ENCODE results near the gene HOXA11. TPM values are rescaled to one million over a fixed set of nuclear protein-coding genes. Genes with fewer than 3 reads are reported as not detected.

The HOXA11 gene
- total RNA-seq, 1 experiment from 2014 or later: not detected

GRCh38 chr7:27148031-27148755 is 36.8 kb downstream of the HOXA11 start:
- CTCF ChIA-PET: no interaction called here

GRCh38 chr7:27147199-27148030 is 37.6 kb downstream of the HOXA11 start, which contains the start of gene HOXA6:
Gene HOXA6 (minus strand): TSS chr7:27147774. CDS start chr7:27147749, 25 bp downstream.
- Histone ChIP-seq H3K9me3 (ENCODE audit: low read depth, low read length, poor library complexity, severe bottlenecking) (no peaks in the 10 kb centered on the region), H3K36me3 (ENCODE audit: insufficient read depth, low read length, poor library complexity, severe bottlenecking) (no peaks in the 10 kb centered on the region), H3K4me1 (ENCODE audit: insufficient read depth, low read length, poor library complexity, severe bottlenecking) (peaks cover 14% of the 10 kb centered on the region), H3K27ac (ENCODE audit: low read depth, low read length, poor library complexity, severe bottlenecking) (no peak within 1 kb of the TSS), H3K27me3 (replicated peaks; ENCODE audit: insufficient read depth, low read depth, low read length, poor library complexity) (peaks cover 94% of the 10 kb centered on the region), H3K4me3 (ENCODE audit: low read depth, low read length, poor library complexity, severe bottlenecking) (peak within 1 kb of the TSS; percentile 24)
- POLR2A ChIA-PET (ENCODE audit: low non-redundant PET): no interaction called here
- DNase-seq (ENCODE audit: low spot score): peak; percentile 30
- TF ChIP-seq, protein P1, sequence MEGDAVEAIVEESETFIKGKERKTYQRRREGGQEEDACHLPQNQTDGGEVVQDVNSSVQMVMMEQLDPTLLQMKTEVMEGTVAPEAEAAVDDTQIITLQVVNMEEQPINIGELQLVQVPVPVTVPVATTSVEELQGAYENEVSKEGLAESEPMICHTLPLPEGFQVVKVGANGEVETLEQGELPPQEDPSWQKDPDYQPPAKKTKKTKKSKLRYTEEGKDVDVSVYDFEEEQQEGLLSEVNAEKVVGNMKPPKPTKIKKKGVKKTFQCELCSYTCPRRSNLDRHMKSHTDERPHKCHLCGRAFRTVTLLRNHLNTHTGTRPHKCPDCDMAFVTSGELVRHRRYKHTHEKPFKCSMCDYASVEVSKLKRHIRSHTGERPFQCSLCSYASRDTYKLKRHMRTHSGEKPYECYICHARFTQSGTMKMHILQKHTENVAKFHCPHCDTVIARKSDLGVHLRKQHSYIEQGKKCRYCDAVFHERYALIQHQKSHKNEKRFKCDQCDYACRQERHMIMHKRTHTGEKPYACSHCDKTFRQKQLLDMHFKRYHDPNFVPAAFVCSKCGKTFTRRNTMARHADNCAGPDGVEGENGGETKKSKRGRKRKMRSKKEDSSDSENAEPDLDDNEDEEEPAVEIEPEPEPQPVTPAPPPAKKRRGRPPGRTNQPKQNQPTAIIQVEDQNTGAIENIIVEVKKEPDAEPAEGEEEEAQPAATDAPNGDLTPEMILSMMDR (conservative IDR thresholded peaks at IDR 0.05; ENCODE audit: low read depth, low read length): no peak
- peak; percentile 61 for TF ChIP-seq EZH2 (IDR thresholded peaks at IDR 0.05; ENCODE audit: borderline replicate concordance, low read depth, low read length, poor library complexity, severe bottlenecking)
- BruUV-seq (replicated peaks): no TSS peak
- intact Hi-C loops (cut with micrococcal nuclease; ENCODE audit: unreplicated experiment): no loop called here
- CTCF ChIA-PET: no interaction called here

More at GRCh38 chr7:27148031-27148755, 36.8 kb downstream of the HOXA11 start:
- H3K4me3 ChIP-seq (ENCODE audit: low read depth, low read length, poor library complexity, severe bottlenecking): peak overlapping the region; percentile 24
- peaks cover 94% of the 10 kb centered on the region for H3K27me3 ChIP-seq (replicated peaks; ENCODE audit: insufficient read depth, low read depth, low read length, poor library complexity)
- H3K9me3 ChIP-seq (ENCODE audit: low read depth, low read length, poor library complexity, severe bottlenecking): no peaks in the 10 kb centered on the region
- no peaks in the 10 kb centered on the region for H3K36me3 ChIP-seq (ENCODE audit: insufficient read depth, low read length, poor library complexity, severe bottlenecking)
- no TSS peak for BruUV-seq (replicated peaks)
- peaks cover 13% of the 10 kb centered on the region for H3K4me1 ChIP-seq (ENCODE audit: insufficient read depth, low read length, poor library complexity, severe bottlenecking)
- POLR2A ChIA-PET (ENCODE audit: low non-redundant PET): no interaction called here
- peak; percentile 48 for TF ChIP-seq EZH2 (IDR thresholded peaks at IDR 0.05; ENCODE audit: borderline replicate concordance, low read depth, low read length, poor library complexity, severe bottlenecking)
- TF ChIP-seq, protein P1 (conservative IDR thresholded peaks at IDR 0.05; ENCODE audit: low read depth, low read length): no peak
- no peak overlapping the region for H3K27ac ChIP-seq (ENCODE audit: low read depth, low read length, poor library complexity, severe bottlenecking)
- intact Hi-C loops (cut with micrococcal nuclease; ENCODE audit: unreplicated experiment): no loop called here
- DNase-seq (ENCODE audit: low spot score): no peak

DNA sequence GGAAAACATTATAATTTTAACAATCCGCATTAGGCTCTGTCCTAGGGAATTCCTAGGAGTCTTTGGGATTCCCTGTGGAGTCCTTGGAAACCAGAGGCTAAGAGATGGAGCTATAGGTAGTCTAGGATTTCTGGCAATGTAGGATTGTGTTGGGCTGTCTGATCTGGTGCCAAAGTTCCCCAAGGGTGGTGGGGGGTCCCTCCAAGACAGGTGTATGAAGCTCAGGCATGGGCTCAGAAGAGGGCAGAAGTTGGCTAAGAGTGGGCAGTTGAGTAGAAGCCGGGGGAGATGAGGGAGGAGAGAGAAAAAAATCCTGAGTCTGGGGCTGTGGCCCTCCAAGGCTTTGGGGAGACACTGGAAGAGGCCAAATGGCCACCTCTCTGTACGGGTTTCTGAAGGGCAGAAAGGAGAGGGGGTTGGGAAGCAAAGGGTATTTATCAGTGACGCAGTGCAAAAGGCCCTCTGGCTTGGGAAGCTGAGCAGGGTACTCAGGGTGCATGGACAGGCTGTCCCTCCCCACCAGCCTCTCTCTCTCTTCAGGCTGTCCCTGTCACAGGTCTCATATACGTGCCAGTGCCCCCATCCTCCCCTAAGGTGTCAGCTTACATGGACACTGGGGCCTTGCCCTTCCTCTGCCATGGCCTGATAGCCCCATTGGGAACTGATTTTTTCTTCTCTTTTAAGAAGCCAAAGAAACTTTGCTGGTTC is 38.4 kb downstream of the HOXA11 start:
- no TSS peak for BruUV-seq (replicated peaks)
- Histone ChIP-seq H3K27ac (ENCODE audit: low read depth, low read length, poor library complexity, severe bottlenecking) (no peak overlapping the region), H3K9me3 (ENCODE audit: low read depth, low read length, poor library complexity, severe bottlenecking) (no peaks in the 10 kb centered on the region), H3K4me1 (ENCODE audit: insufficient read depth, low read length, poor library complexity, severe bottlenecking) (peaks cover 14% of the 10 kb centered on the region), H3K36me3 (ENCODE audit: insufficient read depth, low read length, poor library complexity, severe bottlenecking) (no peaks in the 10 kb centered on the region), H3K27me3 (replicated peaks; ENCODE audit: insufficient read depth, low read depth, low read length, poor library complexity) (peaks cover 94% of the 10 kb centered on the region), H3K4me3 (ENCODE audit: low read depth, low read length, poor library complexity, severe bottlenecking) (no peak overlapping the region)
- ChIA-PET POLR2A (ENCODE audit: low non-redundant PET) (no interaction called here), CTCF (no interaction called here)
- no peak for DNase-seq (ENCODE audit: low spot score)
- TF ChIP-seq, protein P1 (conservative IDR thresholded peaks at IDR 0.05; ENCODE audit: low read depth, low read length): no peak
- no peak for TF ChIP-seq EZH2 (IDR thresholded peaks at IDR 0.05; ENCODE audit: borderline replicate concordance, low read depth, low read length, poor library complexity, severe bottlenecking)
- intact Hi-C loops (cut with micrococcal nuclease; ENCODE audit: unreplicated experiment): no loop called here

Data from A673 (cell line).